K562 (cell line): Measurements from ENCODE around the gene MXRA7. TPM values are rescaled to one million over a fixed set of nuclear protein-coding genes. Genes with fewer than 3 reads are reported as not detected.

ENCODE experiments used
- ATF7 ChIP-seq: fragments of 450-650 bp; IDR thresholded peaks from 2 replicates; pipeline ENCODE4 v1.7.1; 2014; ENCODE audit warnings: mild to moderate bottlenecking, moderate library complexity
- BRF1 ChIP-seq: IDR thresholded peaks from 3 replicates; pipeline ENCODE4 v1.6.1; 2011; ENCODE audit warnings: borderline replicate concordance, mild to moderate bottlenecking; ENCODE audit not compliant: insufficient read length; ENCODE audit errors: extremely low read depth
- CCNT2 ChIP-seq: IDR thresholded peaks from 2 replicates; pipeline ENCODE4 v1.6.1; 2011; ENCODE audit warnings: borderline replicate concordance, low read depth, mild to moderate bottlenecking, moderate library complexity, mixed read lengths, low read length; ENCODE audit not compliant: insufficient read length; ENCODE audit errors: extremely low read depth
- FOXA3 ChIP-seq, 2 experiments: fragments of 450-650 bp in 1 of 2; sonication (generic) in 1 of 2; formaldehyde crosslinking; IDR thresholded peaks in 1 of 2; conservative IDR thresholded peaks in 1 of 2; 2 replicates each; pipeline versions ENCODE4 v1.4.0 to v1.8.0; 2020 to 2022; ENCODE audit warnings: mild to moderate bottlenecking in 2 of 2, missing genetic modification reagents in 1 of 2
- HMGN3 ChIP-seq: IDR thresholded peaks from 2 replicates; pipeline ENCODE4 v1.6.1; 2011; ENCODE audit warnings: borderline replicate concordance, low read depth, mild to moderate bottlenecking, mixed read lengths, low read length; ENCODE audit not compliant: insufficient read length; ENCODE audit errors: extremely low read depth
- KAT2B ChIP-seq: IDR thresholded peaks from one replicate; pipeline ENCODE4 v1.6.1; 2012; ENCODE audit warnings: low read depth, mild to moderate bottlenecking, control low read depth, inconsistent platforms, low read length, moderate library complexity
- KLF10 ChIP-seq: fragments of 250-450 bp; sonication (Bioruptor Pico); IDR thresholded peaks from 2 replicates; pipeline ENCODE4 v1.6.1; 2021; ENCODE audit warnings: matching md5 sums
- PCBP2 ChIP-seq: fragments of 200-400 bp; formaldehyde crosslinking; IDR thresholded peaks from 2 replicates; pipeline ENCODE4 v1.6.1; 2018; ENCODE audit warnings: low read length, low read depth, mild to moderate bottlenecking, moderate library complexity; ENCODE audit not compliant: poor library complexity, severe bottlenecking
- REST ChIP-seq, 2 experiments: fragments of 450-650 bp; formaldehyde crosslinking in 1 of 2; IDR thresholded peaks; 2 replicates each; pipeline versions ENCODE4 v1.4.0 to v1.6.1; 2014 to 2020; ENCODE audit warnings: mild to moderate bottlenecking in 2 of 2, borderline replicate concordance in 1 of 2, low read depth in 1 of 2
- SMAD2 ChIP-seq: fragments of 150-350 bp; IDR thresholded peaks from 2 replicates; pipeline ENCODE4 v1.6.1; 2014; ENCODE audit warnings: low read depth, mild to moderate bottlenecking, low read length
- U2AF2 ChIP-seq: fragments of 200-400 bp; formaldehyde crosslinking; optimal IDR thresholded peaks from 2 replicates; pipeline ENCODE3; 2017; ENCODE audit warnings: low read depth, mild to moderate bottlenecking, low read length
- YY1 ChIP-seq, 3 experiments: IDR thresholded peaks; 2 replicates each; pipeline ENCODE4 v1.6.1; 2011; ENCODE audit warnings: low read length in 2 of 3, mild to moderate bottlenecking in 2 of 3, moderate library complexity in 2 of 3, borderline replicate concordance in 1 of 3, control low read depth in 1 of 3, low read depth in 1 of 3; ENCODE audit not compliant: insufficient read depth in 3 of 3, insufficient replicate concordance in 2 of 3, control insufficient read depth in 1 of 3, insufficient read length in 1 of 3; ENCODE audit errors: extremely low read depth in 1 of 3
- ZKSCAN3 ChIP-seq: fragments of 250-450 bp; sonication (Bioruptor Pico); IDR thresholded peaks from 2 replicates; pipeline ENCODE4 v1.4.0; 2020
- ZNF12 ChIP-seq: sonication (generic); formaldehyde crosslinking; IDR thresholded peaks from 2 replicates; pipeline ENCODE4 v1.4.0; 2020; ENCODE audit warnings: mild to moderate bottlenecking, missing genetic modification reagents
- ZNF561 ChIP-seq: fragments of 450-650 bp; formaldehyde crosslinking; conservative IDR thresholded peaks from 2 replicates; pipeline ENCODE4 v1.4.0; 2020; ENCODE audit warnings: mild to moderate bottlenecking, moderate library complexity
- ZNF586 ChIP-seq: fragments of 450-650 bp; formaldehyde crosslinking; conservative IDR thresholded peaks from 2 replicates; pipeline ENCODE4 v1.4.0; 2020; ENCODE audit warnings: mild to moderate bottlenecking, moderate library complexity
- ZNF785 ChIP-seq: fragments of 250-450 bp; sonication (Bioruptor Pico); IDR thresholded peaks from 2 replicates; pipeline ENCODE4 v1.4.0; 2020; ENCODE audit warnings: mild to moderate bottlenecking
- polyA plus RNA-seq, 8 experiments: library from polyadenylated mRNA; depleted of rRNA in 4 of 8; stranded (reverse) in 5 of 8; unstranded in 3 of 8; fragments of >200 nt; fragmentation: Nextera tagmentation in 2 of 8; fragmentation: Illumina TruSeq in 1 of 8; extraction: Ambion mirVana in 2 of 8; extraction: Trizol in 1 of 8; gene quantifications; 2 replicates each; pipeline versions ENCODE4 v1.2.1 to v1.2.3, GENCODE V29; 2011 to 2014; ENCODE audit warnings: inconsistent platforms in 1 of 8, missing spikeins in 1 of 8
- total RNA-seq, 7 experiments: library from RNA; depleted of rRNA in 6 of 7; stranded (reverse); fragments of >200 nt in 6 of 7; fragmentation: Illumina TruSeq in 2 of 7; extraction: Trizol in 2 of 7; gene quantifications; 2 replicates each; pipeline versions ENCODE4 v1.2.1 to v1.2.3, GENCODE V29; 2011 to 2021; ENCODE audit warnings: low replicate concordance in 1 of 7

Gene MXRA7
- total and polyA plus RNA-seq, 9 of the 15 experiments (the other 6 are each of a cell fraction or from before 2014, with no cell fraction given), result 2.6 to 38.4 (median 14.3) TPM

GRCh38 chr17:76736349-76737081, 25.8 kb upstream of the MXRA7 start (continued):
- 0 out of 2 replicates have a peak, but pooled peaks have one; percentile 8 for TF ChIP-seq REST (IDR thresholded peaks at IDR 0.05; ENCODE audit: borderline replicate concordance)
- peak; percentile 28; the same call in 1 of the 2 replicates for TF ChIP-seq REST (CRISPR knock-in tag; IDR thresholded peaks at IDR 0.05; ENCODE audit: low read depth)
- TF ChIP-seq ZKSCAN3 (CRISPR knock-in tag), result no peak
- TF ChIP-seq ZNF785 (CRISPR knock-in tag), result no peak
- TF ChIP-seq HMGN3, result peak; percentile 96
- no peak for TF ChIP-seq U2AF2
- no peak for TF ChIP-seq KLF10 (CRISPR knock-in tag)
- no peak for TF ChIP-seq ZNF586 (CRISPR knock-in tag)
- 0 out of 2 replicates have a peak, but pooled peaks have one; percentile 9 for TF ChIP-seq ATF7
- TF ChIP-seq BRF1, result no peak
- peak; percentile 91 for TF ChIP-seq CCNT2
- 0 out of 2 replicates have a peak, but pooled peaks have one; percentile 62 for TF ChIP-seq ZNF12 (CRISPR knock-in tag)
- TF ChIP-seq YY1 (IDR thresholded peaks at IDR 0.05; ENCODE audit: borderline replicate concordance in 1 of 3, control insufficient read depth in 1 of 3, extremely low read depth in 1 of 3, insufficient read depth in 3 of 3, insufficient read length in 1 of 3, insufficient replicate concordance in 2 of 3, low read depth in 1 of 3, low read length in 2 of 3), result peak; percentile 91 to 99 (median 98)
- 0 out of 2 replicates have a peak, but pooled peaks have one; percentile 37 for TF ChIP-seq ZNF561
- peak in 1 of 2 experiments; percentile 80; a peak in 2 of 4 replicates for TF ChIP-seq FOXA3 (CRISPR knock-in tag; conservative IDR thresholded peaks at IDR 0.05 in 1 of 2, IDR thresholded peaks at IDR 0.05 in 1 of 2)
- TF ChIP-seq PCBP2, result peak; percentile 97
- TF ChIP-seq KAT2B, result no peak
- TF ChIP-seq SMAD2, result no peak
